GM19463 (cell line): ENCODE measurements around the gene HNRNPA3.
"Not testable (repeated sequence)": the region's sequence is repeated elsewhere in the genome, so short reads cannot be mapped to it uniquely, and the experiment has no call there.

Experiments
- ATAC-seq: cut with Tn5 transposase; IDR thresholded peaks from one replicate; pipeline ENCODE4 v1.9.1; 2021; ENCODE audit warnings: mild to moderate bottlenecking, moderate library complexity; ENCODE audit not compliant: unreplicated experiment

HNRNPA3 gene

GRCh38 chr2:177232098-177232704, 19.6 kb downstream of the HNRNPA3 start:
- no peak for ATAC-seq

GRCh38 chr2:177234267-177234666, 21.7 kb downstream of the HNRNPA3 start:
- ATAC-seq: no peak

GRCh38 chr2:177235855-177236437, 23.4 kb downstream of the HNRNPA3 start:
- ATAC-seq: no peak

- no peak for ATAC-seq
Observed at GRCh38 chr2:177237932-177238331, 25.3 kb downstream of the HNRNPA3 start.

GRCh38 chr2:177239053-177239452, 26.5 kb downstream of the HNRNPA3 start:
- no peak for ATAC-seq

GRCh38 chr2:177239932-177240630, 27.5 kb downstream of the HNRNPA3 start:
- peak; percentile 75 for ATAC-seq

- ATAC-seq: no peak
Observed at GRCh38 chr2:177241711-177242120, 29.1 kb downstream of the HNRNPA3 start.

GRCh38 chr2:177242121-177242987, 29.8 kb downstream of the HNRNPA3 start:
- no peak for ATAC-seq

GRCh38 chr2:177243073-177243472, 30.5 kb downstream of the HNRNPA3 start:
- no peak for ATAC-seq

- ATAC-seq: no peak
Observed at GRCh38 chr2:177243476-177243875, 30.9 kb downstream of the HNRNPA3 start.

GRCh38 chr2:177244244-177244771, 31.7 kb downstream of the HNRNPA3 start:
- ATAC-seq: no peak

GRCh38 chr2:177245010-177245422, 32.4 kb downstream of the HNRNPA3 start:
- ATAC-seq: no peak

GRCh38 chr2:177246000-177246399, 33.4 kb downstream of the HNRNPA3 start:
- ATAC-seq: no peak

GRCh38 chr2:177246523-177247030, 34.0 kb downstream of the HNRNPA3 start:
- ATAC-seq: not testable (repeated sequence)

GRCh38 chr2:177247693-177248262, 35.2 kb downstream of the HNRNPA3 start:
- ATAC-seq: no peak

- ATAC-seq: no peak
Observed at GRCh38 chr2:177249038-177249437, 36.4 kb downstream of the HNRNPA3 start.

GRCh38 chr2:177250461-177250860, 37.9 kb downstream of the HNRNPA3 start:
- no peak for ATAC-seq

GRCh38 chr2:177251165-177251542, 38.6 kb downstream of the HNRNPA3 start:
- no peak for ATAC-seq

- ATAC-seq: no peak
Observed at GRCh38 chr2:177252808-177253531, 40.4 kb downstream of the HNRNPA3 start.

- ATAC-seq: no peak
Observed at GRCh38 chr2:177253704-177254103, 41.1 kb downstream of the HNRNPA3 start.
